SU-DHL-6 (cell line): ENCODE data around the gene ELL2.

Experiments used
- H2AFZ ChIP-seq: fragments of 200-600 bp; sonication (generic); 2 replicates; pipeline ENCODE4 v1.6.1; 2014; ENCODE audit warnings: low read depth, mild to moderate bottlenecking, moderate library complexity, mixed read lengths, antibody characterized with exemption, low read length; ENCODE audit not compliant: severe bottlenecking
- H3F3A ChIP-seq: fragments of 200-600 bp; shearing (Covaris generic); 2 replicates; pipeline ENCODE4 v1.6.0; 2016; ENCODE audit warnings: antibody characterized with exemption, mild to moderate bottlenecking; ENCODE audit not compliant: insufficient read depth
- H3K27ac ChIP-seq: fragments of 200-600 bp; sonication (generic); 2 replicates; pipeline ENCODE4 v1.5.1; 2016; ENCODE audit warnings: low read depth, mild to moderate bottlenecking, low read length, moderate library complexity, mixed read lengths
- H3K27me3 ChIP-seq: fragments of 200-600 bp; sonication (generic), shearing (Covaris generic); 2 replicates; pipeline ENCODE4 v1.6.0; 2014; ENCODE audit warnings: mild to moderate bottlenecking, low read length
- H3K36me3 ChIP-seq: fragments of 200-600 bp; sonication (generic); 2 replicates; pipeline ENCODE4 v1.6.1; 2014; ENCODE audit warnings: mild to moderate bottlenecking, low read length, mixed read lengths
- H3K4me2 ChIP-seq: fragments of 300-600, 200-600 bp; shearing (Covaris generic), sonication (generic); 2 replicates; pipeline ENCODE4 v1.6.0; 2014; ENCODE audit warnings: low read length, low read depth, mild to moderate bottlenecking; ENCODE audit not compliant: poor library complexity, severe bottlenecking
- H3K4me3 ChIP-seq: fragments of 200-600 bp; sonication (generic); 2 replicates; pipeline ENCODE4 v1.5.1; 2014; ENCODE audit warnings: antibody characterized with exemption, low read length, mild to moderate bottlenecking, mixed read lengths; ENCODE audit not compliant: insufficient read depth, poor library complexity, severe bottlenecking
- H3K79me2 ChIP-seq: fragments of 200-600 bp; sonication (generic); 2 replicates; pipeline ENCODE4 v1.6.1; 2014; ENCODE audit warnings: mild to moderate bottlenecking, low read length, moderate library complexity; ENCODE audit not compliant: insufficient read depth
- H3K9ac ChIP-seq: fragments of 200-600 bp; sonication (generic); 2 replicates; pipeline ENCODE4 v1.7.0; 2014; ENCODE audit warnings: mild to moderate bottlenecking, low read length
- H3K9me2 ChIP-seq: fragments of 200-600 bp; sonication (generic); replicated peaks from 2 replicates; pipeline ENCODE4 v1.6.1; 2014; ENCODE audit warnings: low read length; ENCODE audit not compliant: insufficient read depth
- H3K9me3 ChIP-seq: fragments of 200-600 bp; sonication (generic); 2 replicates; pipeline ENCODE4 v1.6.1; 2014; ENCODE audit warnings: low read length, mixed read lengths; ENCODE audit not compliant: insufficient read depth
- H4K20me1 ChIP-seq: fragments of 200-600 bp; sonication (generic); 2 replicates; pipeline ENCODE4 v1.6.1; 2014; ENCODE audit warnings: low read depth, mild to moderate bottlenecking, antibody characterized with exemption, low read length, moderate library complexity, mixed read lengths
- EZH2phosphoT487 ChIP-seq: fragments of 200-600 bp; sonication (generic), shearing (Covaris generic); conservative IDR thresholded peaks from 2 replicates; pipeline ENCODE4 v1.6.1; 2018; ENCODE audit warnings: mild to moderate bottlenecking, antibody characterized with exemption, low read length, moderate library complexity, mixed read lengths
- TF ChIP-seq, protein P1 (sequence below): fragments of 200-600 bp; sonication (generic); IDR thresholded peaks from one replicate; pipeline ENCODE4 v1.5.1; 2017; ENCODE audit warnings: antibody characterized with exemption, mild to moderate bottlenecking, low read length, moderate library complexity; ENCODE audit not compliant: insufficient read depth, poor library complexity, severe bottlenecking

ELL2 gene

GRCh38 chr5:95956021-95956899 is 5.4 kb downstream of the ELL2 start:
- Histone ChIP-seq H3K27me3 (no peaks in the 10 kb centered on the region), H3K4me2 (no peak overlapping the region), H3K79me2 (no peaks in the 10 kb centered on the region), H3F3A (no peaks in the 10 kb centered on the region), H3K4me3 (no peak overlapping the region), H3K9me3 (no peaks in the 10 kb centered on the region), H3K36me3 (no peaks in the 10 kb centered on the region), H2AFZ (no peak overlapping the region), H3K9me2 (no peaks in the 10 kb centered on the region), H3K27ac (no peak overlapping the region), H3K9ac (no peak overlapping the region), H4K20me1 (no peaks in the 10 kb centered on the region)
- TF ChIP-seq, protein P1, sequence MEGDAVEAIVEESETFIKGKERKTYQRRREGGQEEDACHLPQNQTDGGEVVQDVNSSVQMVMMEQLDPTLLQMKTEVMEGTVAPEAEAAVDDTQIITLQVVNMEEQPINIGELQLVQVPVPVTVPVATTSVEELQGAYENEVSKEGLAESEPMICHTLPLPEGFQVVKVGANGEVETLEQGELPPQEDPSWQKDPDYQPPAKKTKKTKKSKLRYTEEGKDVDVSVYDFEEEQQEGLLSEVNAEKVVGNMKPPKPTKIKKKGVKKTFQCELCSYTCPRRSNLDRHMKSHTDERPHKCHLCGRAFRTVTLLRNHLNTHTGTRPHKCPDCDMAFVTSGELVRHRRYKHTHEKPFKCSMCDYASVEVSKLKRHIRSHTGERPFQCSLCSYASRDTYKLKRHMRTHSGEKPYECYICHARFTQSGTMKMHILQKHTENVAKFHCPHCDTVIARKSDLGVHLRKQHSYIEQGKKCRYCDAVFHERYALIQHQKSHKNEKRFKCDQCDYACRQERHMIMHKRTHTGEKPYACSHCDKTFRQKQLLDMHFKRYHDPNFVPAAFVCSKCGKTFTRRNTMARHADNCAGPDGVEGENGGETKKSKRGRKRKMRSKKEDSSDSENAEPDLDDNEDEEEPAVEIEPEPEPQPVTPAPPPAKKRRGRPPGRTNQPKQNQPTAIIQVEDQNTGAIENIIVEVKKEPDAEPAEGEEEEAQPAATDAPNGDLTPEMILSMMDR: no peak
- TF ChIP-seq EZH2phosphoT487: no peak

DNA sequence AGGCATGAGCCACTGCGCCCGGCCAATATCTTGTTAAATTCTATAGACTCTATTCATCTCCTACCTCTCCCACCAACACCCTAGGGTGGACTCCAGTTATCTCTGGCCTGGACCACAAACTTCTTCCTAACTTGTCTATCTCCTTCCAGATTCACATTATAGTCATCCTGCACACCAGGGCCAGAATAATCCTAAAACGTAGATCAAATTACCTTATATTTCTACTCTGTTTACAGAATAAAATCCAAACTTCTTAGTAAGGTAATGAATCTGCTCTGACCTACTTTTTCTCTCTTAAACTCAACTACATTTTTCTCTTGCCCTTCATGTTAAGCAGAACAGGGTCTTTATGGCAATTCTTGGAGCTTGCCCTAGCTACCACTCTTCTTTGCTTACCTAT is 6.9 kb downstream of the ELL2 start:
- no peak overlapping the region for H3K9ac ChIP-seq
- no peak overlapping the region for H3K4me3 ChIP-seq
- no peaks in the 10 kb centered on the region for H3F3A ChIP-seq
- H2AFZ ChIP-seq: no peak overlapping the region
- no peaks in the 10 kb centered on the region for H3K36me3 ChIP-seq
- TF ChIP-seq, protein P1: no peak
- TF ChIP-seq EZH2phosphoT487: no peak
- H3K79me2 ChIP-seq: no peaks in the 10 kb centered on the region
- no peaks in the 10 kb centered on the region for H3K27me3 ChIP-seq
- no peaks in the 10 kb centered on the region for H4K20me1 ChIP-seq
- no peak overlapping the region for H3K27ac ChIP-seq
- no peak overlapping the region for H3K4me2 ChIP-seq
- no peaks in the 10 kb centered on the region for H3K9me2 ChIP-seq
- no peaks in the 10 kb centered on the region for H3K9me3 ChIP-seq

DNA sequence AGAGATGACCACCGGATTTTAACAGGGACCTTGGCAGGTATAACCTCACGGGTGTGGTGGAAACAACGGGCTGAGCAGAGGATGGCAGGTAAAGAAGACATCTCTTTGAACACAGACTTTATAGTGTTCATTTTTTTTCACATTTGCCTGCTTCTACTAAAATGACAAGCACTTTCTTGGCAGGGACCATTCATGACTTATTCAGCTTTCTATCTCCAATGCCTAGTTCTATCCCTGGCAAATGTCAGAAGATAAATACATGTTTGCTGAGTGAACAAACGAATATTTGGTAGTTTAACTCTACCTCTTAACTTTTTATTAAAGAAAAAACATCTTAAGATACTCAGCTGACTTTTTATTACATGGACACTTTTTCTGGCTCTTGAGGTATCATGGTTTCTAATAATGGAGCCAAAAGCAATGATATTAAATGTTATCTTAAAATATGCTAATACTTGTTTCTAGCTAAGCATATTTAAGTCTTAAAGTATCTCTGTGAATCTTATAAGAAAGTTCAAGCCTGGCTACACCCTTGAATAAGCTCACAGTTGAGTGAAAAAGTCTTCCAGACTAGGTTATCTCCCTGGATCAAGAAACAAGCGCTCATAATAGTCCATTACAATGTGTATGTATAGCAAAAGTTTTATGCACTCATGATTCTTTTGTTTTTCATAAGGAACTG is 8.5 kb downstream of the ELL2 start:
- Histone ChIP-seq H3K4me3 (no peak overlapping the region), H3K9ac (no peak overlapping the region), H3K79me2 (no peaks in the 10 kb centered on the region), H3K36me3 (no peaks in the 10 kb centered on the region), H3K4me2 (no peak overlapping the region), H2AFZ (no peak overlapping the region), H3K9me3 (no peaks in the 10 kb centered on the region), H3K27me3 (no peaks in the 10 kb centered on the region), H4K20me1 (no peaks in the 10 kb centered on the region), H3K27ac (no peak overlapping the region), H3F3A (no peaks in the 10 kb centered on the region), H3K9me2 (no peaks in the 10 kb centered on the region)
- TF ChIP-seq EZH2phosphoT487: no peak
- TF ChIP-seq, protein P1: no peak
